ENCODE data around the gene SPATA21. TPM values are rescaled to one million over a fixed set of nuclear protein-coding genes. Genes with fewer than 3 reads are reported as not detected.
"Not testable (repeated sequence)": the region's sequence is repeated elsewhere in the genome, so short reads cannot be mapped to it uniquely, and the experiment has no call there.

The SPATA21 gene
- total RNA-seq (2014; rRNA removed) = not detected in 2 replicates
- Bru-seq, nascent RNA = percentile 3 among the genes with signal in this experiment
- percentile 13 among the genes with signal in this experiment for BruChase-seq, experiment 1, labeled RNA remaining after a 6-hour chase
- percentile 17 among the genes with signal in this experiment for BruChase-seq, experiment 2, labeled RNA remaining after a 2-hour chase
- long read RNA-seq, partial matches to known transcripts = 0 of 11 reads
- long read RNA-seq, other reads (novel, unspliced or antisense) = 11 of 11 reads

DNA sequence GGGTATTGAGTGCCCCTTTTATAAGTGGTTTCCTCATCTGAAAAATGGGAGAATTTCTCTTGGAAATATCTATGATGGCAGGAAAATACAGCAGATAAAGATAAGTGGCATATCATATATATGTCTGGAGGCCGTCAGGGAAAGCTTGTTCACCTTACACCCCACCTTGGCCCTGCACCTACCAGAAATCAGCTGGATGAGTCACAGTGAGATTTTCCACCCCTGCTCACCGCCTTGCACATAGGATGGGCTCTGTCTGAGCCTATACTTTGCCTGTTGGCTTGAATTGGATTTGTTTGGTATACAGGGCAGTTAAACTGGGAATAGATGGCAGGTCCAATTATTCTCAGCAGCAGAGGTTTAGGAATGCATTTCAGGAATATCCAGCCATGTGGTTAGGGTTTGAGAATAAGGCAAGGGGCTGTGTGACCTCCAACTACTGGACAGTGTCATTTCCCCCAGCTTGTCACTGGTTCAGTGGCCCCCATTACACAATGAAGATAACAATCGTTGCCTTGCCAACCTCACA lies at the start of gene SPATA21:
Gene SPATA21 (minus strand): TSS at position 479 of the 529 bp plus-strand sequence. CDS start 6,053 bp downstream, outside the sequence.
- no peak for TF ChIP-seq EZH2 (IDR thresholded peaks at IDR 0.05; ENCODE audit: low read length, unreplicated experiment)
- TF ChIP-seq, protein P1, sequence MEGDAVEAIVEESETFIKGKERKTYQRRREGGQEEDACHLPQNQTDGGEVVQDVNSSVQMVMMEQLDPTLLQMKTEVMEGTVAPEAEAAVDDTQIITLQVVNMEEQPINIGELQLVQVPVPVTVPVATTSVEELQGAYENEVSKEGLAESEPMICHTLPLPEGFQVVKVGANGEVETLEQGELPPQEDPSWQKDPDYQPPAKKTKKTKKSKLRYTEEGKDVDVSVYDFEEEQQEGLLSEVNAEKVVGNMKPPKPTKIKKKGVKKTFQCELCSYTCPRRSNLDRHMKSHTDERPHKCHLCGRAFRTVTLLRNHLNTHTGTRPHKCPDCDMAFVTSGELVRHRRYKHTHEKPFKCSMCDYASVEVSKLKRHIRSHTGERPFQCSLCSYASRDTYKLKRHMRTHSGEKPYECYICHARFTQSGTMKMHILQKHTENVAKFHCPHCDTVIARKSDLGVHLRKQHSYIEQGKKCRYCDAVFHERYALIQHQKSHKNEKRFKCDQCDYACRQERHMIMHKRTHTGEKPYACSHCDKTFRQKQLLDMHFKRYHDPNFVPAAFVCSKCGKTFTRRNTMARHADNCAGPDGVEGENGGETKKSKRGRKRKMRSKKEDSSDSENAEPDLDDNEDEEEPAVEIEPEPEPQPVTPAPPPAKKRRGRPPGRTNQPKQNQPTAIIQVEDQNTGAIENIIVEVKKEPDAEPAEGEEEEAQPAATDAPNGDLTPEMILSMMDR (conservative IDR thresholded peaks at IDR 0.05; ENCODE audit: low read depth, low read length) = no peak
- TF ChIP-seq EZH2phosphoT487 (IDR thresholded peaks at IDR 0.05; ENCODE audit: borderline replicate concordance, low read length) = no peak
- no peaks in the 10 kb centered on the region for H4K20me1 ChIP-seq (ENCODE audit: low read length)
- peaks cover 3% of the 10 kb centered on the region for H3K4me1 ChIP-seq (ENCODE audit: insufficient read depth, low read length)
- ATAC-seq (no peak), DNase-seq (no peak)
- H3F3A ChIP-seq (ENCODE audit: low read length, unreplicated experiment) = no peaks in the 10 kb centered on the region
- no peaks in the 10 kb centered on the region for H3K27me3 ChIP-seq (ENCODE audit: low read length)
- H3K9me2 ChIP-seq (replicated peaks; ENCODE audit: low read length) = no peaks in the 10 kb centered on the region
- intact Hi-C loops (cut with micrococcal nuclease) = no loop called here
- peaks cover 14% of the 10 kb centered on the region for H3K79me2 ChIP-seq (ENCODE audit: low read length)
- no peak within 1 kb of the TSS for H2AFZ ChIP-seq (ENCODE audit: low read length)
- no peaks in the 10 kb centered on the region for H3K36me3 ChIP-seq (ENCODE audit: low read depth, low read length)
- H3K4me2 ChIP-seq (ENCODE audit: low read length) = no peak within 1 kb of the TSS
- H3K4me3 ChIP-seq (ENCODE audit: low read length) = no peak within 1 kb of the TSS
- BruUV-seq (replicated peaks) = no TSS peak
- H3K27ac ChIP-seq (ENCODE audit: low read length) = no peak within 1 kb of the TSS
- CTCF ChIA-PET = interaction anchor here (0.5 kb wide), 1 partner anchor 435 kb away, joined by 3 read pairs; no protein-coding TSS in a partner anchor
- no peaks in the 10 kb centered on the region for H3K9me3 ChIP-seq (ENCODE audit: low read length)
- no peak within 1 kb of the TSS for H3K9ac ChIP-seq (ENCODE audit: low read length)
- POLR2A ChIA-PET (ENCODE audit: unreplicated experiment) = interaction anchor here (0.6 kb wide), 1 partner anchor 33 kb away, joined by 3 read pairs; no protein-coding TSS in a partner anchor

DNA sequence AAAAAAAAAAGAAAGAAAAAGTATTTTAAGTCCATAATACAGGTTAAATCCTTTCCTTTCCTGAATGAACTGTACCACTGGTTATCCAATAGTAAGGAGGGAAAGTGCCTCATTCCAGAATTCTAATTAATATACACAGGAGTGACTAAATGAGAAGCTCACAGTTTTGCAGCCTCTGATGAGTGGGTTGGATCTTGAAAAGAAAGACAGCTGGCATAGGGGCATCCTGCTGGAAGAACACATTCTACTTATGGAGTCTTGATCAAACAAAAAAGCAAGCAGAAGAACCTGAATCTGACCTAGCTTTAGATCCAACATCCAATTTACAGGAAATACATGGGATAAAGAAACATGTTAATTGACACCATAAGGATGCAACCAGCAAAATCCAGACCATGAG lies 49.8 kb upstream of the SPATA21 start:
- POLR2A ChIA-PET (ENCODE audit: unreplicated experiment); H3K27me3 ChIP-seq (ENCODE audit: low read length); H2AFZ ChIP-seq (ENCODE audit: low read length); CTCF ChIA-PET; intact Hi-C loops (cut with micrococcal nuclease); H4K20me1 ChIP-seq (ENCODE audit: low read length); DNase-seq; H3K9me2 ChIP-seq (replicated peaks; ENCODE audit: low read length); H3K9ac ChIP-seq (ENCODE audit: low read length); ATAC-seq; H3K4me2 ChIP-seq (ENCODE audit: low read length); H3F3A ChIP-seq (ENCODE audit: low read length, unreplicated experiment); H3K36me3 ChIP-seq (ENCODE audit: low read depth, low read length); BruUV-seq (replicated peaks); H3K79me2 ChIP-seq (ENCODE audit: low read length); H3K27ac ChIP-seq (ENCODE audit: low read length); H3K4me1 ChIP-seq (ENCODE audit: insufficient read depth, low read length); H3K4me3 ChIP-seq (ENCODE audit: low read length); H3K9me3 ChIP-seq (ENCODE audit: low read length): not testable (repeated sequence)

GRCh38 chr1:16486316-16486715 lies 49.1 kb upstream of the SPATA21 start:
- H3F3A ChIP-seq (ENCODE audit: low read length, unreplicated experiment); H3K4me1 ChIP-seq (ENCODE audit: insufficient read depth, low read length); H3K9ac ChIP-seq (ENCODE audit: low read length); H3K9me2 ChIP-seq (replicated peaks; ENCODE audit: low read length); H3K27ac ChIP-seq (ENCODE audit: low read length); BruUV-seq (replicated peaks); H3K36me3 ChIP-seq (ENCODE audit: low read depth, low read length); H3K27me3 ChIP-seq (ENCODE audit: low read length); H3K4me3 ChIP-seq (ENCODE audit: low read length); intact Hi-C loops (cut with micrococcal nuclease); CTCF ChIA-PET; ATAC-seq; DNase-seq; H3K4me2 ChIP-seq (ENCODE audit: low read length); POLR2A ChIA-PET (ENCODE audit: unreplicated experiment); H3K9me3 ChIP-seq (ENCODE audit: low read length); H3K79me2 ChIP-seq (ENCODE audit: low read length); H4K20me1 ChIP-seq (ENCODE audit: low read length); H2AFZ ChIP-seq (ENCODE audit: low read length): not testable (repeated sequence)

All from PC-3 (cell line).